ENCODE results near the gene MYO9B.

DNA sequence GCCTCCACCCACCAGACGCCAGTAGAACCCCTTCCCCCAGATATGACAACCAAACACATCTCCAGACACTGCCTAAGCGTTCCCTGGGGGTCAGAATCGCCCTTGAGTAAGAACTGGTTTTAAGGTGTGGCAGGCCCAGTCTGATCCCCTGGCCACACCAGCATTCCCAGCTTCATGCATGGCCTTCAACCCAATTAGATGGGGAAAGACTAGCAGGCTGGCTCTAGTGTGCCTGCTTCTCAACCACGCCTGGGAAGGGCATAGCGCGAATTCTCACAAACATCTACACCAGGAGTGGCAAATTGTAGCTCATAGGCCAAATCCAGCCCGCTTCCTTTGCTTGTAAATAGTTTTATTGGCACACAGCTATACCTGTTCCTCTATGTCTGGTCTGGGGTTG, 13.9 kb upstream of the MYO9B start:
- no peak for TF ChIP-seq EZH2 (IDR thresholded peaks at IDR 0.05)
- TF ChIP-seq POLR2AphosphoS5 (IDR thresholded peaks at IDR 0.05; ENCODE audit: borderline replicate concordance, low read depth, low read length) = no peak
